ENCODE results near the gene CAMTA1.

GRCh38 chr1:7119156-7119555, 333.9 kb downstream of the CAMTA1 start:
- TF ChIP-seq CTCF (conservative IDR thresholded peaks at IDR 0.05; ENCODE audit: low read length) (no peak), EZH2phosphoT487 (IDR thresholded peaks at IDR 0.05; ENCODE audit: borderline replicate concordance, low read depth, low read length) (no peak)
